Nephron (organoid): ENCODE measurements around the gene RABL6.

Source experiments
- H3K27ac Mint-ChIP-seq, 3 experiments: 2 replicates each; pipeline ENCODE4 v1.8.0; 2020; ENCODE audit warnings: mixed read lengths in 3 of 3, mild to moderate bottlenecking in 2 of 3, moderate library complexity in 1 of 3
- H3K27me3 Mint-ChIP-seq: 2 replicates; pipeline ENCODE4 v1.8.0; 2021; ENCODE audit warnings: low read depth, mild to moderate bottlenecking, moderate library complexity, mixed read lengths
- H3K36me3 Mint-ChIP-seq: 2 replicates; pipeline ENCODE4 v1.8.0; 2020; ENCODE audit warnings: low read depth, mixed read lengths
- H3K4me1 Mint-ChIP-seq: 2 replicates; pipeline ENCODE4 v1.8.0; 2020; ENCODE audit warnings: mixed read lengths
- H3K4me3 Mint-ChIP-seq, 3 experiments: 2 replicates each; pipeline ENCODE4 v1.8.0; 2020; ENCODE audit warnings: mild to moderate bottlenecking in 3 of 3, mixed read lengths in 3 of 3, moderate library complexity in 2 of 3
- H3K9me3 Mint-ChIP-seq: 2 replicates; pipeline ENCODE4 v1.8.0; 2020; ENCODE audit warnings: mixed read lengths
- TF ChIP-seq, protein P1 (sequence below), 3 experiments: fragments of 200-600 bp; sonication (generic); IDR thresholded peaks; one replicate each; pipeline ENCODE4 v1.5.0; 2021; ENCODE audit warnings: antibody characterized with exemption in 3 of 3; ENCODE audit not compliant: unreplicated experiment in 3 of 3

Gene RABL6

DNA sequence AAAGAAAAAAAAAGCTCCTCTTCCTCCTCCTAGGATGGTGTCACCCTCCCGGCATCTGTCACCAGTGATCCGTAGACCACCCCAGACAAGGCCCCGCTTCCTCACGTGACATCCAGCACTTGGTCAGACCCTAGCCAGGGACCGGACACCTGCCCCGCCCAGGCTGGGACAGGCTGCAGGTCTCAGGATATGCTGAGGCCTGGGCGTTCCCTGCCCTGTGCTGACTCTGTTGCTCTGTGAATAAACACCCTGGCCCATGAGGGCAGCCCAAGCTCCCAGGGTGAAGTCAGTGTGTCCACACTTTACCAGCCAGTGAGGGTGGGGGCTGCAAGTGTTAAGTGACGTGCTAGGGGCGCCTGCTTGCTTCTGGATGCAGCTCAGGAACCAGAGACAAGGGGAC, 52.8 kb downstream of the RABL6 start:
- TF ChIP-seq, protein P1, sequence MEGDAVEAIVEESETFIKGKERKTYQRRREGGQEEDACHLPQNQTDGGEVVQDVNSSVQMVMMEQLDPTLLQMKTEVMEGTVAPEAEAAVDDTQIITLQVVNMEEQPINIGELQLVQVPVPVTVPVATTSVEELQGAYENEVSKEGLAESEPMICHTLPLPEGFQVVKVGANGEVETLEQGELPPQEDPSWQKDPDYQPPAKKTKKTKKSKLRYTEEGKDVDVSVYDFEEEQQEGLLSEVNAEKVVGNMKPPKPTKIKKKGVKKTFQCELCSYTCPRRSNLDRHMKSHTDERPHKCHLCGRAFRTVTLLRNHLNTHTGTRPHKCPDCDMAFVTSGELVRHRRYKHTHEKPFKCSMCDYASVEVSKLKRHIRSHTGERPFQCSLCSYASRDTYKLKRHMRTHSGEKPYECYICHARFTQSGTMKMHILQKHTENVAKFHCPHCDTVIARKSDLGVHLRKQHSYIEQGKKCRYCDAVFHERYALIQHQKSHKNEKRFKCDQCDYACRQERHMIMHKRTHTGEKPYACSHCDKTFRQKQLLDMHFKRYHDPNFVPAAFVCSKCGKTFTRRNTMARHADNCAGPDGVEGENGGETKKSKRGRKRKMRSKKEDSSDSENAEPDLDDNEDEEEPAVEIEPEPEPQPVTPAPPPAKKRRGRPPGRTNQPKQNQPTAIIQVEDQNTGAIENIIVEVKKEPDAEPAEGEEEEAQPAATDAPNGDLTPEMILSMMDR (IDR thresholded peaks at IDR 0.05; ENCODE audit: unreplicated experiment in 3 of 3): no peak
- no peaks in the 10 kb centered on the region for H3K27me3 Mint-ChIP-seq
- H3K27ac Mint-ChIP-seq: no peak overlapping the region
- H3K9me3 Mint-ChIP-seq: no peaks in the 10 kb centered on the region
- H3K4me1 Mint-ChIP-seq: peaks cover 4% of the 10 kb centered on the region
- no peak overlapping the region for H3K4me3 Mint-ChIP-seq
- H3K36me3 Mint-ChIP-seq: peaks cover 4% of the 10 kb centered on the region

DNA sequence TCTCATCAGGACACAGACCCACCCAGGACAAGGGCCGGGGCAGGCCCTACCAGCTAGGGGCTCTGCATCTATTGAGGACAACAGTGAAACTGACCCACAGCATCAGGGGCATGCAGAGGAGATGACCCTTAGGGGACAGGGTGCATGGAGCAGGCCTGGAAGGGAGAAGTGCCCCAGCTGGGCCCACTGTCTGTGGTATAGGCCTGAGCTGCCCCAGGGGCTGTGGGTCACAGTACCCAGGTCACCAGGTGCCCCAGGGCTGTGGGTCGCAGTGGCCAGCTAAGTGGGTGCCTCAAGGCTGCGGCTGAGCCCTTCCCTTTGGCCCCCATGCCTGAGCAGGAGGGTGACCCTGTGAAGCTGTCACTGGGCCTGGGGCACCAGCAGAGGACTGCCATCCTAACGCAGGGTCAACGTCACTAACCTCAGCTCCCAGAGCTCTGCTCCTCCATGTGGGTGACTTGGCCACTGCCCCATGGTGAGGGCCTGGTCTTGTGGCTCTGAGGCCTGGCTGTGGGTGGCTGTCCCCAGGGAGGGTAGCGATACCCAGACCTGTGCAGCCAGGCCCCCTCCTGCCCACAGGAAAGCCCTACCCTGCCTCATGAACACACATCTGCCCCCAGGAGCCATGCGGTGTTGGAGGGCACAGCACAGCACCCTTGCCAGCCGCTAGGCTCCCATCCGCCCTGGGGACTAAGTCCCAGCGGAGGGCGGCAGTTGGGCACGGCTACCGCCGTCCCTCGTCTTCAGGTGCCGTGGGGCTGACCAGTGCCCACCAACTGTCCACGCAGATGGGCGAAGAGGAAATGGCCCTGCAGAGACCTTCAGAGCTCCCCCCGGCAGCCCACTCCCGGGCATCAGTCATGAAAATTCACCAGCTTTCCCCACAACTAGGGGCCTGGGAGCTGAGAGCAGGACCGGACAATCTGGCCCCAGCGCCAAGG, 53.5 kb downstream of the RABL6 start:
- Mint-ChIP-seq H3K4me3 (no peak overlapping the region), H3K36me3 (peaks cover 4% of the 10 kb centered on the region), H3K27ac (no peak overlapping the region), H3K9me3 (no peaks in the 10 kb centered on the region), H3K4me1 (peaks cover 4% of the 10 kb centered on the region), H3K27me3 (no peaks in the 10 kb centered on the region)
- TF ChIP-seq, protein P1 (IDR thresholded peaks at IDR 0.05; ENCODE audit: unreplicated experiment in 3 of 3): no peak

DNA sequence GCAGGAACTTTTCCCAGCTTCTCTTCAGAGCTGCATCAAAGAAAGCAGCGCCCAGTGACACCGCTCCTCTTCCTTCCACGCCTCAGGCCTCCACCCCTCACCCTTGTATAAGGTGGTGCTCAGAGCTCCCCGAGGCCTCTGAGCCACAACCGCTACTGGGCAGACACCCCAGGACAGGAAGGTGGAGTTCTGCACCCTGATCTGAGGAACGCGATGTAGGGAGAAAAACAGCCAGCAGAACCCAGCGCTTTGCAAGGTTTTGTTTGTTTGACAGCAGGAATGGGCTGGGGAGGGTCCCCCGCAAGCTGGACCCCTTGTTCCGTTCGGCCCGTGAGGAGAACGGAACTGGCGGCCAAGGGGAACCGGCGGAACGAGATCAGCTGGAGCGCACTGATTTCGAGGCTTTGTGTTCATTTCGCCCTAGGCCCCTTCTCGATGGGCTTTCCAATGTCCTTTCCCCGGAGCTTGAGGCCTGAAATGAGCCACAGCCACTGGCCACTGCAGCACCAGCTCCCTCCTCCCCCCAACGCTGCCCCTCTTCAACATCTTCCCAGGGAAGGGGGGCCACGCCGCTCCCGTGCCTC, 54.2 kb downstream of the RABL6 start:
- H3K4me1 Mint-ChIP-seq: peaks cover 4% of the 10 kb centered on the region
- peaks cover 4% of the 10 kb centered on the region for H3K36me3 Mint-ChIP-seq
- TF ChIP-seq, protein P1 (IDR thresholded peaks at IDR 0.05; ENCODE audit: unreplicated experiment in 3 of 3): no peak

DNA sequence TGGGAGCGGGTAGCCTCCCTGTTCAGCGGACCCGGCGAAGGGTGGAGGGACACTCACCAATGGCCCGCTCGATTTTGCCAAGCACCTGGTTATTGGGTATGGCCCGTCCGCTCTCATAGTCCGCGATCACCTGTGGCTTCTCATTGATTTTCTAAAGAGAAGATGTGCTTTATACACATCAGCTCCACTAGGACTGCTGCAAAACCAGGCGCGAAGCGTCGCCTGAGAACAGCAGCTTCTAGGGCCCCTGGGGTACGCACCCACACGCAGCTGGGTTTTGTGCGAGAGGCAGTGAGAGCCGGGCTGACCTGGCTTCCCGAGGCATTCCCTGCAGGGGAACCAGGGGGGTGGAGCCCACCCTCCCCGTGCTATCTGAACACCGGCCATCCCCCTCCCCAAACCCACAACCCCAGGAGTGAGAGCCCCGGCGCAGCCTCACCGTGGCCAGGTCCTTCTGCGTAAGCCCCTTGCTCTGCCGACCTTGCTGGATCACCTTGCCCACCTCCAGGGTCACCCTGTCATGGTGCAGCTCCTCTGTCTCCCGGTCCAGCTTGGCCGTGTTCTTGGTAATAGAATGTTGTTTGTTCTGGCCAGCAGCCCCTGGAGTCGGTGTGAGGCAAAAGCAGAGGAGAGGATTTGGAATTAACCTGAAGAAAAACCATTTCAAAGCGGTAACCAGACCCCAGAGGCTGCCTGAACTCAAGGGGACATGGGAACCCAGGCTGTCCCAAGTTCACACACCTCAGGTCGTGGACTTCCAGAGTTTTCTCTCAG, 55.3 kb downstream of the RABL6 start:
- TF ChIP-seq, protein P1 (IDR thresholded peaks at IDR 0.05; ENCODE audit: unreplicated experiment in 3 of 3): no peak
- H3K4me3 Mint-ChIP-seq: peak overlapping the region in 2 of 3 experiments; percentile 37 to 46
- peaks cover 9% of the 10 kb centered on the region for H3K36me3 Mint-ChIP-seq
- H3K27me3 Mint-ChIP-seq: no peaks in the 10 kb centered on the region
- H3K4me1 Mint-ChIP-seq: peaks cover 4% of the 10 kb centered on the region
- peaks cover 4% of the 10 kb centered on the region for H3K9me3 Mint-ChIP-seq
- no peak overlapping the region for H3K27ac Mint-ChIP-seq

More for the DNA sequence above, 54.2 kb downstream of the RABL6 start:
- H3K27ac Mint-ChIP-seq: no peak overlapping the region
- H3K27me3 Mint-ChIP-seq: no peaks in the 10 kb centered on the region
- H3K4me3 Mint-ChIP-seq: peak overlapping the region in 1 of 3 experiments; percentile 50
- H3K9me3 Mint-ChIP-seq: no peaks in the 10 kb centered on the region

DNA sequence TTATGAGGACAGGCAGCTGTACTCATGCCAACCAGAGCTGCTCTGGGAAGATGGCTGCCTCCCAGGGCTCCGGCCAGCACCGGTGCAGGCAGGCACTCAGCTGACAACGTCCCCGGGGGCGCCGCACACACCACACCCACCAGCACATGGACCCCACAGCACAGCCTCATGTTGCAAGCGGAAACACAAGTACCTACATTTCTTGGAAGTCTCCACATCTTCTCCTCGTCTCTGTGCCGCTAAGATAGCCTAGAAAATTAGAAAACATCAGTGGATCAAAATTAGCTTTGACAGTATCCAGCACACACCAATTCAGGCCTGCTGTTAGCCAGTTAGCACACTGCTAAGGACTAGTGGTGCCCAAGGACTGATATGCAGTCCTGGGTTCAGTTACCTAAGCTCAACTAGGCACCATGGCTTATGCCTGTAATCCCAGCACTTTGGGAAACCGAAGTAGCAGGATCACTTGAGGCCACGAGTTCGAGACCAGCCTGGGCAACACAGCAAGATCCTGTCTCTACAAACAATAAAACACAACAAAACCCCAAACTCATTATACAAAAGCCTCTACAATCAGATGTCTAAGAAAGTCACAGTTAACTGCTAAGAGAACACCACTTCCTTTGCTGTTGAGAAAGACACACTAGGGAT, 56.0 kb downstream of the RABL6 start:
- Mint-ChIP-seq H3K36me3 (peaks cover 15% of the 10 kb centered on the region), H3K27me3 (peaks cover 4% of the 10 kb centered on the region), H3K9me3 (peaks cover 10% of the 10 kb centered on the region), H3K27ac (no peak overlapping the region), H3K4me3 (peak overlapping the region; percentile 23 to 44 (median 41)), H3K4me1 (peaks cover 4% of the 10 kb centered on the region)
- TF ChIP-seq, protein P1 (IDR thresholded peaks at IDR 0.05; ENCODE audit: unreplicated experiment in 3 of 3): no peak
